Stimulated activated CD8-positive, alpha-beta memory T cell treated with anti-CD3 and anti-CD28 coated beads, Interleukin-2, amount 100 ng/mL, for 1 hour (primary cell): ENCODE measurements around the gene LMCD1.

Experiments
- DNase-seq, 2 donors: peaks; one replicate each; pipeline ENCODE4 v3.0.0-alpha.2; 2020; ENCODE audit warnings: low read depth in 2 of 2

The LMCD1 gene

GRCh38 chr3:8484409-8485140, 17.0 kb upstream of the LMCD1 start:
- DNase-seq, result no peak

- DNase-seq, result no peak
Measured at GRCh38 chr3:8485141-8485870, 16.3 kb upstream of the LMCD1 start.

GRCh38 chr3:8485943-8486342, 15.7 kb upstream of the LMCD1 start:
- DNase-seq, result no peak

GRCh38 chr3:8486434-8486833, 15.2 kb upstream of the LMCD1 start:
- no peak for DNase-seq

GRCh38 chr3:8486936-8487335, 14.7 kb upstream of the LMCD1 start:
- no peak for DNase-seq

GRCh38 chr3:8488411-8488810, 13.2 kb upstream of the LMCD1 start:
- DNase-seq, result no peak

GRCh38 chr3:8488877-8489276, 12.7 kb upstream of the LMCD1 start:
- DNase-seq, result no peak

GRCh38 chr3:8489278-8489792, 12.3 kb upstream of the LMCD1 start:
- DNase-seq, result no peak

- no peak for DNase-seq
Measured at GRCh38 chr3:8490079-8490552, 11.5 kb upstream of the LMCD1 start.

- DNase-seq, result no peak
Measured at GRCh38 chr3:8491271-8492144, 10.1 kb upstream of the LMCD1 start.

- DNase-seq, result no peak
Measured at GRCh38 chr3:8492744-8493511, 8.7 kb upstream of the LMCD1 start.

- no peak for DNase-seq
Measured at GRCh38 chr3:8493744-8494143, 7.9 kb upstream of the LMCD1 start.

- DNase-seq, result no peak
Measured at GRCh38 chr3:8494327-8494726, 7.3 kb upstream of the LMCD1 start.

GRCh38 chr3:8497582-8497981, 4.0 kb upstream of the LMCD1 start:
- no peak for DNase-seq

GRCh38 chr3:8499181-8499611, 2.4 kb upstream of the LMCD1 start:
- DNase-seq, result no peak

GRCh38 chr3:8500319-8500988, 1.2 kb upstream of the LMCD1 start:
- no peak for DNase-seq

GRCh38 chr3:8500989-8501370, 643 bp upstream of the LMCD1 start:
- no peak for DNase-seq

- no peak for DNase-seq
Measured at GRCh38 chr3:8503461-8503860, 1.8 kb downstream of the LMCD1 start.

- DNase-seq, result no peak
Measured at GRCh38 chr3:8503871-8504610, 2.4 kb downstream of the LMCD1 start.

GRCh38 chr3:8504611-8504973, 3.0 kb downstream of the LMCD1 start:
- DNase-seq, result no peak
